Panc1 (cell line): ENCODE data around the gene TSR3. TPM values are rescaled to one million over a fixed set of nuclear protein-coding genes. Genes with fewer than 3 reads are reported as not detected.

Experiments used
- ATAC-seq: fragments of 200-7000 bp; cut with Tn5 transposase; 2 replicates; pipeline ENCODE4 v1.9.1; 2020; ENCODE audit warnings: mild to moderate bottlenecking, moderate library complexity
- BruUV-seq: library from RNA; stranded (reverse); fragments of 400-500 nt; replicated peaks from 2 replicates; lab custom pipeline; 2021; lab: Mats Ljungman, UMichigan
- CTCF ChIA-PET: fragments of 300-600 bp; sonication (Branson Sonifier 250); formaldehyde crosslinking; loops from one replicate; lab custom pipeline; 2022; ENCODE audit warnings: antibody characterized with exemption; lab: Charles Lee
- POLR2A ChIA-PET: fragments of 300-600 bp; sonication (Branson Sonifier 250); formaldehyde crosslinking; loops from one replicate; lab custom pipeline; 2022; ENCODE audit warnings: antibody characterized with exemption; lab: Charles Lee
- DNase-seq: peaks from one replicate; pipeline ENCODE4 v3.0.0-alpha.2; 2010; ENCODE audit warnings: low read depth, low spot score
- H3K27ac ChIP-seq: 2 replicates; pipeline ENCODE4 v1.5.1; 2011; ENCODE audit warnings: mild to moderate bottlenecking, low read length, inconsistent platforms
- H3K27me3 ChIP-seq: fragments of 200-500 bp; sonication (Bioruptor generic); 2 replicates; pipeline ENCODE4 v1.6.0; 2014; ENCODE audit warnings: low read length, inconsistent platforms; ENCODE audit not compliant: control insufficient read depth, insufficient read depth
- H3K36me3 ChIP-seq: fragments of 200-500 bp; sonication (Bioruptor generic); 2 replicates; pipeline ENCODE4 v1.5.1; 2014; ENCODE audit warnings: inconsistent platforms, mild to moderate bottlenecking, low read length, moderate library complexity; ENCODE audit not compliant: control insufficient read depth, insufficient read depth
- H3K4me1 ChIP-seq: 2 replicates; pipeline ENCODE4 v1.5.1; 2011; ENCODE audit warnings: inconsistent platforms, mild to moderate bottlenecking, low read length, moderate library complexity; ENCODE audit not compliant: control insufficient read depth, insufficient read depth
- H3K4me3 ChIP-seq, 2 experiments: 2 replicates each; pipeline ENCODE4 v1.5.1; 2011 to 2012; ENCODE audit warnings: low read depth in 2 of 2, low read length in 2 of 2, mild to moderate bottlenecking in 2 of 2, inconsistent platforms in 1 of 2, moderate library complexity in 1 of 2
- H3K9me3 ChIP-seq: fragments of 200-500 bp; sonication (Bioruptor generic); 2 replicates; pipeline ENCODE4 v1.5.1; 2014; ENCODE audit warnings: low read depth, mild to moderate bottlenecking, inconsistent platforms, low read length, moderate library complexity; ENCODE audit not compliant: control insufficient read depth, insufficient read depth
- CTCF ChIP-seq: fragments of 450-650 bp; IDR thresholded peaks from 2 replicates; pipeline ENCODE4 v1.5.1; 2017; ENCODE audit warnings: mild to moderate bottlenecking
- POLR2AphosphoS5 ChIP-seq: IDR thresholded peaks from 2 replicates; pipeline ENCODE4 v1.6.1; 2012; ENCODE audit warnings: mild to moderate bottlenecking, low read depth, low read length, moderate library complexity
- SIN3A ChIP-seq: IDR thresholded peaks from 2 replicates; pipeline ENCODE4 v1.6.1; 2012; ENCODE audit warnings: low read depth, mild to moderate bottlenecking, low read length, moderate library complexity, borderline replicate concordance; ENCODE audit not compliant: insufficient read depth
- TCF7L2 ChIP-seq: IDR thresholded peaks from 2 replicates; pipeline ENCODE4 v1.6.1; 2011; ENCODE audit warnings: mild to moderate bottlenecking, low read depth, low read length, inconsistent platforms
- in situ Hi-C: cut with HindIII; loops from 2 replicates; pipeline ENCODE4 v1.10.0; 2016; ENCODE audit warnings: low sequenced_read_pairs, low pct_unique_long_range_greater_than_20kb
- intact Hi-C: fragments of 100-400 bp; cut with micrococcal nuclease; formaldehyde crosslinking; loops from one replicate; pipeline ENCODE4 v1.10.0; 2022; ENCODE audit not compliant: unreplicated experiment
- total RNA-seq: library from RNA; stranded (reverse); gene quantifications from one replicate; pipeline ENCODE4 v1.2.1, GENCODE V29; 2021; ENCODE audit not compliant: unreplicated experiment
- TF ChIP-seq, protein P1 (sequence below), 2 experiments: IDR thresholded peaks; 2 replicates each; pipeline ENCODE4 v1.6.1; 2011 to 2012; ENCODE audit warnings: low read depth in 2 of 2, control low read depth in 1 of 2, low read length in 1 of 2, mild to moderate bottlenecking in 1 of 2, moderate library complexity in 1 of 2; ENCODE audit not compliant: insufficient read depth in 1 of 2

The TSR3 gene
- total RNA-seq, 1 experiment from 2014 or later: 89.7 TPM

GRCh38 chr16:1337486-1337885, 14.2 kb downstream of the TSR3 start:
- Histone ChIP-seq H3K27ac (no peak overlapping the region), H3K4me1 (peaks cover 8% of the 10 kb centered on the region), H3K27me3 (no peaks in the 10 kb centered on the region), H3K4me3 (no peak overlapping the region), H3K36me3 (no peaks in the 10 kb centered on the region), H3K9me3 (no peaks in the 10 kb centered on the region)
- BruUV-seq: no TSS peak
- in situ Hi-C loops: no loop called here
- DNase-seq (no peak), ATAC-seq (no peak)
- CTCF ChIA-PET: interaction anchor here (0.6 kb wide), 1 partner anchor 379 kb away, joined by 3 read pairs; no protein-coding TSS in a partner anchor
- intact Hi-C loops: no loop called here
- TF ChIP-seq, protein P1, sequence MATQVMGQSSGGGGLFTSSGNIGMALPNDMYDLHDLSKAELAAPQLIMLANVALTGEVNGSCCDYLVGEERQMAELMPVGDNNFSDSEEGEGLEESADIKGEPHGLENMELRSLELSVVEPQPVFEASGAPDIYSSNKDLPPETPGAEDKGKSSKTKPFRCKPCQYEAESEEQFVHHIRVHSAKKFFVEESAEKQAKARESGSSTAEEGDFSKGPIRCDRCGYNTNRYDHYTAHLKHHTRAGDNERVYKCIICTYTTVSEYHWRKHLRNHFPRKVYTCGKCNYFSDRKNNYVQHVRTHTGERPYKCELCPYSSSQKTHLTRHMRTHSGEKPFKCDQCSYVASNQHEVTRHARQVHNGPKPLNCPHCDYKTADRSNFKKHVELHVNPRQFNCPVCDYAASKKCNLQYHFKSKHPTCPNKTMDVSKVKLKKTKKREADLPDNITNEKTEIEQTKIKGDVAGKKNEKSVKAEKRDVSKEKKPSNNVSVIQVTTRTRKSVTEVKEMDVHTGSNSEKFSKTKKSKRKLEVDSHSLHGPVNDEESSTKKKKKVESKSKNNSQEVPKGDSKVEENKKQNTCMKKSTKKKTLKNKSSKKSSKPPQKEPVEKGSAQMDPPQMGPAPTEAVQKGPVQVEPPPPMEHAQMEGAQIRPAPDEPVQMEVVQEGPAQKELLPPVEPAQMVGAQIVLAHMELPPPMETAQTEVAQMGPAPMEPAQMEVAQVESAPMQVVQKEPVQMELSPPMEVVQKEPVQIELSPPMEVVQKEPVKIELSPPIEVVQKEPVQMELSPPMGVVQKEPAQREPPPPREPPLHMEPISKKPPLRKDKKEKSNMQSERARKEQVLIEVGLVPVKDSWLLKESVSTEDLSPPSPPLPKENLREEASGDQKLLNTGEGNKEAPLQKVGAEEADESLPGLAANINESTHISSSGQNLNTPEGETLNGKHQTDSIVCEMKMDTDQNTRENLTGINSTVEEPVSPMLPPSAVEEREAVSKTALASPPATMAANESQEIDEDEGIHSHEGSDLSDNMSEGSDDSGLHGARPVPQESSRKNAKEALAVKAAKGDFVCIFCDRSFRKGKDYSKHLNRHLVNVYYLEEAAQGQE (IDR thresholded peaks at IDR 0.05; ENCODE audit: insufficient read depth in 1 of 2, low read depth in 2 of 2, low read length in 1 of 2): no peak
- TF ChIP-seq SIN3A: no peak
- TF ChIP-seq POLR2AphosphoS5: no peak
- no peak for TF ChIP-seq CTCF
- TF ChIP-seq TCF7L2: no peak
- POLR2A ChIA-PET: no interaction called here

GRCh38 chr16:1336619-1337018, 15.1 kb downstream of the TSR3 start:
- BruUV-seq: no TSS peak
- CTCF ChIA-PET: no interaction called here
- no peaks in the 10 kb centered on the region for H3K27me3 ChIP-seq

More at GRCh38 chr16:1336619-1337018, 15.1 kb downstream of the TSR3 start:
- H3K27ac ChIP-seq: no peak overlapping the region
- POLR2A ChIA-PET: no interaction called here
- H3K36me3 ChIP-seq: no peaks in the 10 kb centered on the region
- TF ChIP-seq, protein P1 (IDR thresholded peaks at IDR 0.05; ENCODE audit: insufficient read depth in 1 of 2, low read depth in 2 of 2, low read length in 1 of 2): no peak
- no peak for TF ChIP-seq SIN3A
- no peak for TF ChIP-seq CTCF
- no peak for TF ChIP-seq POLR2AphosphoS5
- no peak for TF ChIP-seq TCF7L2
- H3K4me1 ChIP-seq: peaks cover 16% of the 10 kb centered on the region
- intact Hi-C loops: no loop called here
- DNase-seq (no peak), ATAC-seq (no peak)
- H3K4me3 ChIP-seq: no peak overlapping the region
- in situ Hi-C loops: no loop called here
- H3K9me3 ChIP-seq: no peaks in the 10 kb centered on the region
